DMS153 (cell line): ENCODE data around the gene NT5DC1.

Source experiments
- DNase-seq: peaks from one replicate; lab custom pipeline; 2025; lab: John Stamatoyannopoulos, UW

NT5DC1 gene

DNA sequence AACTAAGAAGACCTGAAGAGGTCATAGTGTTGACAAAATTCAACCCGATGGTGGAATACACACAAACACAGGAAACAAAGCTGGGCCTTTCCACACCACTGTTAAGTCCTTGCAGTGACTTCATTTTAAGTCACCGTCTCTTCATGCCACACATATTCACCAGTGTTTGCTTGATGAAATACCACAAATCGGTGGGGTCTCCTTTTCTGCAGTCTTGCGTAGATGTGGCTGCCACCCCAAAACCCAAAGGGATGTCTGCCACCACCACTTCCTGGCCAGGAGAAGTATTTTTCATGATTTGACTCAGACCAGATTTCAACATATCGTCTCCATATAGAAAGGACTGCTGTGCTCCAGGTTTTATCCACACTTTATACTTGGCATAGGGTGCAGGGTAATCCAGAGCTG lies 36.3 kb downstream of the NT5DC1 start:
- DNase-seq: no peak

DNA sequence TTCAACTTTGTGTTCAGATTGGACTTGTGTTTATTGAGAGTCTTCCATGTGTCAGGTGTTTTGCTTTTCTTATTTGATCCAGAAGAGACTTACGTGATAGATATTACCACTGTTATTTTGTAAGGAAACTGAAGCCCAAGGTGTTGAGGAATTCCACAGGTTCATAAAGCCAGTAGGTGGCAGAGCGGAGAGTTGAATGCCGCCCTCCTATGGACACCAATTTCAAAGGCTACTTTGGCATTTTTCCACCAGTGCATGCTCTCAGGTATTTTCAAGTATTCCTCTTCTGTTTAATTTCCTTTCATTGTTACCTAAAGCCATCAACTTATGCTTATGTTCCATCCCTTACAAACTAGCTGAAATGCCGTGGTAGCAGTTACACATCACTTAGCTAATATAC lies 39.3 kb downstream of the NT5DC1 start:
- no peak for DNase-seq

DNA sequence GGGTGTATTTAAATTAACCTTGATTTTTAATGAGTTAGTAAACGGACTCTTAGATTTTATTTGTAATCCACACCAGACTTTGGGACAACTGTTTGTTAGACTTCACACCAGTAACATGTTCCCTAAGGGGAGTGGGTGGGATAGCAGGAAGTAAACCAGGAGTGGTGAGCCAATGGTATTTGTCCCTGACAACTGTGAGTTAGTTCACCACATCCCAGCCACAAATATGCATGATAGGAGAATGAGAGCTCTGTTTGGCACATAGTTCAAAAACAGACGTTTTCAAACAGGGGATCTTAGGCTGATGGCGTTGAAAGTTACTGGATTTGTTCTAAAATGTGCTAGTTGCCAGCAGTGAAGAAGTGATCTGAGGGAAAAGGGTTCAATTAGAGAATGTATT lies 44.0 kb downstream of the NT5DC1 start:
- DNase-seq: no peak

- no peak for DNase-seq
Observed at GRCh38 chr6:116145803-116146675, 45.4 kb downstream of the NT5DC1 start.

GRCh38 chr6:116152620-116153019 lies 52.0 kb downstream of the NT5DC1 start:
- no peak for DNase-seq

DNA sequence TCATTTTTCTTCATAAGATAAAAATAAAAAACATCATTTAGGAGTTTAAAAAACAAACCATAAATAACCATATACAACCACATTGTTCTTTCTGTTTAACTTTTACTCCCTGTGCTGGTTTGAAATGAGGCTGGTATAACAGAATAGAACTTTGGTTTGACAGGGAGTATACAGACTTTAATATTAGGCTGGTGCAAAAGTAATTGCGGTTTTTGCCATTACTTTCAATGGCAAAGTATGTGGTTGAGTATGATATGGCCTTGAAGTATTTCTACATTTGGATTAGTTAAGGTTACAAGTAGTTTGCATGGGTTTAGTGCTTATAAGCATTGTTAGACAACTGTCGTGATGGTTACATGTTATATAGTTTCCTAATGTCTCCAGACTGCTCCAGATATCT lies 54.2 kb downstream of the NT5DC1 start:
- no peak for DNase-seq

- no peak for DNase-seq
Observed at GRCh38 chr6:116156405-116157326, 56.0 kb downstream of the NT5DC1 start.

DNA sequence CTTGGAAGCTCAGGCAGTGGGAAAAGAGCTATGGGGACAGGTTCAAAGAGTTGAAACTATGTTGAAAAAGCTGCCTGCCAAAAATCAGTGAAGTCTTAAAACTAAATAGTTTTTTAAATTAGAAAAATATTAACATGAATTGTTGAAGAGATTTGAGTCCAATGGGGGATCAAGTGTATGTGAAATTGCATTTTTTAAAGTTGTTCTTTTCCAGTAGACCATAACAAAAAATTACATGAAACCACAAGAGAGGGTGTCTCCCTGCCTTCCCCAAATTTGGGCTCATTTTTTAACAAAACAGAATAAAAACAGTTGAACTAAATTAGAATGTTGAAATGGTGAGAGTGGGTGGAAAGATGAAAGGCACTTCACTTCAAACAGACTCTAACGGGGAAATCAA lies 56.7 kb downstream of the NT5DC1 start:
- no peak for DNase-seq

DNA sequence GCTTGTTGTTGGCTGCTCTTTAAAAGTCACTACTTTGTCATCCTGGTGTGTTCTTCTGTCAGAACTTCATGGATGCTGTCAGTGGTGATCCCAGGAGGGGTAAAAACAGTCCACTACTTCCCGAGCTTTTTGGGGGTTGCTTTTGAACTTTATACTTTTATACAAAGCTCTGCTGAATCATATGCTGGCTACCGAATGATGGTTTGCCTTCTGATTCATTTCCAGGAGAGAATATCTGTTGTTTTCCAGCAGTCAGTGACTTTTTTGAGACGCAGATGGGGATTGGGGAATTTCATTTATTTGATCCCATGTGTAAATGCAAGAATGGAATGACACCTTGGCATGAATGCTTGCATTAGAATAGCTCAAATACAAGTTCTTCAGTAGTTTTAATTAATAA lies 58.0 kb downstream of the NT5DC1 start:
- DNase-seq: no peak

- DNase-seq: no peak
Observed at GRCh38 chr6:116159782-116160524, 59.3 kb downstream of the NT5DC1 start.

- DNase-seq: no peak
Observed at GRCh38 chr6:116165596-116165995, 64.9 kb downstream of the NT5DC1 start.

DNA sequence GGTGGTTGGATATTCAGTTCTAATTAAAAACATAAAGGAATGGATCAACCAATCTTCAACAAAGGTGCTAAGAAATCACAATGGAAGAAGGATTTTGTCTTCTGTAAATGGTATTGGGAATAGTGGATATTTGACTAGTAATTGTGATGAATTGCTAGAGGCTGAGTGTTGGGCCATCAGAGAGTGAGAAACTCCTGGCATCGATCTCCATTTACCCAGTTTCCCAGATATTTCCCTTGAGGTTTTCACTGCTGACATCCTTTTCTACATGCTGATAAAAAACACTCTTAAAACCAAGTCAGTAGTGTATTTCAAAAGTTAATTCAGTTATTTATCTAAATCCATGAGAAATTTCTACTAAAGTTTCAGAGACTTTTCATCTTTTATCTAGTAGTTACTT lies 65.7 kb downstream of the NT5DC1 start:
- DNase-seq: no peak

DNA sequence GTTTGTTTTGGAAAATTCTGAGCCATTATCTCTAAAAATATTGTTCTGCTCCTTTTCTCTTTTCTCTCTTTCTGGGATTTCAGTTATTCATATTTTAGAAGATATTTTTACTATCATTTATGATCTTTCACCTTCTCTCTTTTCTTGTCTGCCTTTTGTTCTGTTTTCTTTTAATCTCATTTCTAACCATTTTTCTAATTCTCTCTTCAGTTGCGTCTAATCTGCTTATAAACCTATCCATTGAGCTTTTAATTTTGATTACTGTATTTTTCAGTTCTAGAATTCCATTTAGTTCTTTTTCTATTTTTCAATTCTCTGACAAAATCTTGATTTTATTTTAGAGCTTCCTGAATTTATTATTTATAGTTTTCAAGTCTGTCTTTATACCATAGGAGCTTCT lies 67.5 kb downstream of the NT5DC1 start:
- DNase-seq: no peak

DNA sequence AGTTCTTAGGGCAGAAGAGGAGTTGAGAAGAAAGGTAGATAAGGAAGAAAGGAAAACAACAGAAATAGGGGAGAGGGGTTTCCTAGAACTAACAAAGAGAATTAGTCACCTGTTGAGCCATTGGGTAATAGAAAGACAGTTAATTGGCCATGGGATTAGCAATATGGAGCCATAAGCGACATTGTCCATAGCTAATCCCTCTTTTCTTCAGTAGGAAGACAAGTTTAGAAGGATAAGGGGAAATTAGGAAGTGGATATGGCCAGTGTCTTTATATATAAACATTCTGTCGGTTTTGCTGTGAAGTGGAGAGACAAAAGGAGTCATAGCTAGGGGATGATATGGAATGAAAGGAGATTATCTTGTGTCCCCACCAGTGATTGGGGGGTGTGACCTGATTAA lies 69.2 kb downstream of the NT5DC1 start:
- no peak for DNase-seq

- no peak for DNase-seq
Observed at GRCh38 chr6:116170358-116171057, 69.9 kb downstream of the NT5DC1 start.

DNA sequence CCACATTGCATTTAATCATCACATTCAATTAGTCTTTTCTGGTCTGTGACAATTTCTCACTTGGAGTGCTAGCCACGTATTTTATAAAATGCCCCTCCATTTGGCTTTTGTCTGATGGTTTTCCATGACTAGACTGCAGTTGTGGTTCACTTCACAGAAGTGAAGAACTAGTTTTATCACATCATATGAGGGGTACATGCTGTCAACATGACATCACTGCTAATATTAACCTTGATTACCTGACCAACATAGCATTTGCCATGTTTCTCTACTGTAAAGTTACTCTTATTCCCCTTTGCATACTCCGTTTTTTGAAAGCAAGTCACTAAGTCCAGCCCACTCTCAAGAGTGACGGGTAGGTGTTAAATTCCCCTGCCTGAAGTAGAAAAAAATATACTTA lies 73.3 kb downstream of the NT5DC1 start:
- DNase-seq: no peak

GRCh38 chr6:116175344-116175743 lies 74.7 kb downstream of the NT5DC1 start:
- DNase-seq: no peak

- DNase-seq: no peak
Observed at GRCh38 chr6:116176596-116176995, 75.9 kb downstream of the NT5DC1 start.

DNA sequence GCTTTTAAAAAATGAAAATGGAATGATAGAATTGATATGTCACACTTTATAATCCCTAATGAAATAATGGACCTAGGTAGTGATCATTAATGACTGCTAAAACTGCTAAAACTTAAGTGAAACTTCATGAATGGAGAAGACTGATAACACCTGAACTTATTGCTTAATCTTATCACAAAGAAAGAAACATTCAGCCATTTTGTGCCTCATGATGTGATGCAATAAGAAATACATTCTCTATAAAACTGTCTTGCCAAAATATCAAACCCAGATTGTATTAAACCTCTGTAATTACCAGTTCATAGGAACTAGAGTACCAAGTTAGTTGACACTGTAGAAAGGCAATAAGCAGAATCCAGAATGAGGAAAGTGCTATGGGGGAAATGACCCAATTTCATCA lies 79.7 kb downstream of the NT5DC1 start:
- DNase-seq: no peak

GRCh38 chr6:116189472-116189871 lies 88.8 kb downstream of the NT5DC1 start:
- no peak for DNase-seq

GRCh38 chr6:116190550-116190949 lies 89.9 kb downstream of the NT5DC1 start:
- no peak for DNase-seq

GRCh38 chr6:116191881-116192280 lies 91.2 kb downstream of the NT5DC1 start:
- DNase-seq: no peak
